ENCODE measurements around the gene RELL2. TPM values are rescaled to one million over a fixed set of nuclear protein-coding genes. Genes with fewer than 3 reads are reported as not detected.
A peak's percentile ranks its signal among the peaks of the same experiment; 100 is the strongest.

The RELL2 gene
- polyA plus RNA-seq, 1 experiment = 3.0 TPM

DNA sequence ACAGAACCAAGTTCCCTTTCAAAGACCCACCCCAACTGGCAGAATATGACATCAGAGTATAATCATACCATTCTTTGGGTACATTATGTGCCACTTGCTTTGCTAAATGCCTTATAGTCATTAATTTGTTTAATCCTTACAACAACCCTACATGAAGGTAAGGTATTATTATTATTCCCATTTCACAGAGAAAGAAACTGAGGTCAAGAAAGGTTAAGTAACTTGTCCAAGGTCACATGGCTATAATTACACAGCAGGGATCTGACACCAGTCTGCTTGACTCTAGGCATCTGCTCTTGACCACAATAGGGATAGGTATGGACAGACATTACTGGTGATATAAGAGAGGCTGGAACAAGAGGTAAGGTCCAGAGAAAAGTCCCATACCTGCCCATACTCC is 13.2 kb downstream of the RELL2 start:
- H3K4me3 ChIP-seq (ENCODE audit: low read depth, low read length) = peak overlapping the region; percentile 85; the same call in 1 of the 2 replicates
- POLR2A ChIA-PET = no interaction called here
- CTCF ChIA-PET = no interaction called here

DNA sequence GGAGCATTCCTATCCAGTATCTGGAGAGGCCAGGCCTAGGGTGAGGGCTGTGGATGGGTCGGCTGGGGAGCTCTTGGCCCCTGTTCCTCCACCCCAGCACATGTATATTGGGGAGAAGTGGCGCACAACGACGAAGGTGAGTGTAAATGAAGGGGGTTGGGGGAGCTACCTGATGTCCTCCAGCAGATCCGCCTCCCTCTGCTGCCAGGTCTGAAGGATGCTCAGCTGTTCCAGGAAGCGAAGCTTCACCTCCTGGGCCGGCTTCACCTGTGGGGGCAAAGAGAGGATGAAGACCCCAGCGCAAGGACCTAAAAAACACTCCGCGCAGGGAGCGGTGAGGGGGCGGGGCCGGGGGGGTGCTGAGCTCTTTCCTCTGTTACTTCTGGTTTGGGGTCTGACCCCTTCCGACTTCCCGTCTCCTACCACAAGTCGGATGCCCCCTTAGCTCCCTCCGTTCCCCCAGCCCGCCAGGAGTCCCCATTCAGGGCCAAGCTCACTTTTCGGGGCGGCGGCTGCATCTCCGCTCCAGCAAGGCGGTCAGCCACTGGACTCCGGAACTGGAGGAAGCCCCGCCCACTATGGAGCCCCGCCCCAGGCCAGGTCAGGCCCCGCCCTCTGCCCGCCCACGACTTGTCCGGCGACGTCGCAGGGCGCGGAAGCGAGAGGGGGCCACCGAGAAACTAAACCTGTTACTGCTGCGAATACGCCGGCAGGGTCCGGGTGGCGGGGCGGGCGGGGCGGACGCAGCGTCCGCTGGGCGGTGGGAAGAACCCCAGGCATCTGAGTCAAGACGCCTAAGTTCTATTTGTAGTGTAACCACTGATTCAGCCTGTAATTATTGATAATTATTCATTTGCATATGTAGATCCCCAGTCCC is 14.3 kb downstream of the RELL2 start, which contains the start of gene FCHSD1:
TSS of gene FCHSD1 (minus strand) at position 568 of the 877 bp plus-strand sequence. CDS start at position 518, 50 bp downstream.
- H3K27ac ChIP-seq (ENCODE audit: low read depth, low read length) = no peak within 1 kb of the TSS
- H3K9me3 ChIP-seq (ENCODE audit: control insufficient read depth, insufficient read depth, low read length) = no peaks in the 10 kb centered on the region
- no peaks in the 10 kb centered on the region for H3K27me3 ChIP-seq (ENCODE audit: control insufficient read depth, insufficient read depth, low read length)
- H3K4me3 ChIP-seq (ENCODE audit: low read depth, low read length) = peak within 1 kb of the TSS; percentile 85
- CTCF ChIA-PET = interaction anchor here (0.6 to 2.0 kb wide), 10 partner anchors 9 to 87 kb away, joined by 3 to 15 read pairs (median 4); partner anchors contain the start of gene DIAPH1
- POLR2A ChIA-PET = interaction anchor here (1.9 kb wide), 1 partner anchor 14 kb away, joined by 14 read pairs; the partner anchor contains the start of genes HDAC3 and RELL2
- peak; percentile 50 for DNase-seq (ENCODE audit: low read depth, low spot score)
- TF ChIP-seq, protein P1, sequence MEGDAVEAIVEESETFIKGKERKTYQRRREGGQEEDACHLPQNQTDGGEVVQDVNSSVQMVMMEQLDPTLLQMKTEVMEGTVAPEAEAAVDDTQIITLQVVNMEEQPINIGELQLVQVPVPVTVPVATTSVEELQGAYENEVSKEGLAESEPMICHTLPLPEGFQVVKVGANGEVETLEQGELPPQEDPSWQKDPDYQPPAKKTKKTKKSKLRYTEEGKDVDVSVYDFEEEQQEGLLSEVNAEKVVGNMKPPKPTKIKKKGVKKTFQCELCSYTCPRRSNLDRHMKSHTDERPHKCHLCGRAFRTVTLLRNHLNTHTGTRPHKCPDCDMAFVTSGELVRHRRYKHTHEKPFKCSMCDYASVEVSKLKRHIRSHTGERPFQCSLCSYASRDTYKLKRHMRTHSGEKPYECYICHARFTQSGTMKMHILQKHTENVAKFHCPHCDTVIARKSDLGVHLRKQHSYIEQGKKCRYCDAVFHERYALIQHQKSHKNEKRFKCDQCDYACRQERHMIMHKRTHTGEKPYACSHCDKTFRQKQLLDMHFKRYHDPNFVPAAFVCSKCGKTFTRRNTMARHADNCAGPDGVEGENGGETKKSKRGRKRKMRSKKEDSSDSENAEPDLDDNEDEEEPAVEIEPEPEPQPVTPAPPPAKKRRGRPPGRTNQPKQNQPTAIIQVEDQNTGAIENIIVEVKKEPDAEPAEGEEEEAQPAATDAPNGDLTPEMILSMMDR (IDR thresholded peaks at IDR 0.05; ENCODE audit: low read depth, low read length) = no peak

More for the DNA sequence above, 13.2 kb downstream of the RELL2 start:
- H3K27ac ChIP-seq (ENCODE audit: low read depth, low read length) = no peak overlapping the region
- no peaks in the 10 kb centered on the region for H3K27me3 ChIP-seq (ENCODE audit: control insufficient read depth, insufficient read depth, low read length)
- TF ChIP-seq, protein P1 (IDR thresholded peaks at IDR 0.05; ENCODE audit: low read depth, low read length) = no peak
- H3K9me3 ChIP-seq (ENCODE audit: control insufficient read depth, insufficient read depth, low read length) = no peaks in the 10 kb centered on the region
- no peak for DNase-seq (ENCODE audit: low read depth, low spot score)

DNA sequence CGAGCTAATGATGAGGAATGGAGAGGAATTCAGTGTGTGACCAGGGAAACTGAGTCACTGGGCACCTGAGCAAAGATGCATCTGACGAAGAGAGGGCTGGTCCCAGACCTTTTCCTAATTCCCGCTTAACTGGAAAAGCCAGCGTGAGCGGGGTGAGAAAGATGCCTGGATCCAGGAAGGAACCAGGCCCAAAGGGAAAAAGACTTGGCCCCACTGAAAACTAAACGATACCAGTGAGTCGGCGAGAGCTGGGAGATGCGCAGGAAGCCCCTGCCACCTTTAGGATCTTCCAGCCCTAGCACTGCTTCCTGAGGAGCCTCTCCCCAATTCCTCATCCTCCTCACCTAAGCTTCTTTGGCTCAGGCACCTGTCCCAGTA is 14.9 kb downstream of the RELL2 start:
- CTCF ChIA-PET = interaction anchor here (0.8 to 2.0 kb wide), 7 partner anchors 13 to 88 kb away, joined by 3 to 15 read pairs (median 4); partner anchors contain the start of gene DIAPH1
- DNase-seq (ENCODE audit: low read depth, low spot score) = no peak

DNA sequence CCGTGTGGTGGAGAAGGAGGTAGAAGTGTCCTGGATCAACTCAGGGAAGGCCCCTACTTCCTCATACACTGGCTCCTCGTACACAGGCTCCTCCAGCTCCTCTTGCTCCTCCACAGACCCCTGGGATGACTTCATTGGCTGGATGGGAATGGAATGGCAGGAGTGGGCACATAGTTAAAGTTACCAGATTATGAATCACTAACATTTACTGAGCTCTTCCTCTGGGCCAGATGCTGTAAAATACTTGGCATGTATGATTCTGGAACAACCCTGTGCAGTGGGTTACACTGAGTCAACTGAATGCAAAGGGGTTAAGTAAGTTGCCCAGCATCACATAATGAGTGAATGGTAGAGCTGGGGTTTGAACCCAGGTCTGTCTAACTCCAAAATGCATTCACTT is 17.5 kb downstream of the RELL2 start:
- DNase-seq (ENCODE audit: low read depth, low spot score) = peak; percentile 65
- H3K27me3 ChIP-seq (ENCODE audit: control insufficient read depth, insufficient read depth, low read length) = no peaks in the 10 kb centered on the region
- H3K9me3 ChIP-seq (ENCODE audit: control insufficient read depth, insufficient read depth, low read length) = 0 out of 2 replicates have a peak, but pooled peaks cover 2% of the 10 kb centered on the region
- peak overlapping the region; percentile 92 for H3K27ac ChIP-seq (ENCODE audit: low read depth, low read length)
- CTCF ChIA-PET = interaction anchor here (0.9 to 2.3 kb wide), 5 partner anchors 11 to 62 kb away, joined by 5 to 10 read pairs (median 5); partner anchors contain the start of gene DIAPH1
- POLR2A ChIA-PET = interaction anchor here (1.8 kb wide), 1 partner anchor 17 kb away, joined by 12 read pairs; the partner anchor contains the start of genes HDAC3 and RELL2
- TF ChIP-seq, protein P1 (IDR thresholded peaks at IDR 0.05; ENCODE audit: low read depth, low read length) = no peak
- no peak overlapping the region for H3K4me3 ChIP-seq (ENCODE audit: low read depth, low read length)

More for the DNA sequence above, 14.9 kb downstream of the RELL2 start:
- Histone ChIP-seq H3K27me3 (ENCODE audit: control insufficient read depth, insufficient read depth, low read length) (no peaks in the 10 kb centered on the region), H3K9me3 (ENCODE audit: control insufficient read depth, insufficient read depth, low read length) (no peaks in the 10 kb centered on the region), H3K27ac (ENCODE audit: low read depth, low read length) (no peak overlapping the region), H3K4me3 (ENCODE audit: low read depth, low read length) (peak overlapping the region; percentile 85)
- POLR2A ChIA-PET = interaction anchor here (1.9 kb wide), 1 partner anchor 15 kb away, joined by 14 read pairs; the partner anchor contains the start of genes HDAC3 and RELL2
- TF ChIP-seq, protein P1 (IDR thresholded peaks at IDR 0.05; ENCODE audit: low read depth, low read length) = no peak
